AG04450 (cell line): Measurements from ENCODE around the gene PNPLA7. TPM values are rescaled to one million over a fixed set of nuclear protein-coding genes. Genes with fewer than 3 reads are reported as not detected.

Experiments
- polyA plus RNA-seq: library from polyadenylated mRNA; depleted of rRNA; stranded (reverse); fragments of >200 nt; gene quantifications from 2 replicates; pipeline ENCODE4 v1.2.3, GENCODE V29; 2011; rRNA removed

PNPLA7 gene
- polyA plus RNA-seq, 1 experiment = 0.26 TPM

Other genes with a start within 250 kb of the PNPLA7 start
- gene NRARP, start 248.1 kb downstream of the PNPLA7 start, polyA plus RNA-seq = 0.17 and 0.22 TPM in 2 replicates
- gene EXD3, start 127.2 kb downstream of the PNPLA7 start, polyA plus RNA-seq = 4.0 and 5.4 TPM in 2 replicates
- 0.06 and 0.09 TPM in 2 replicates for gene NOXA1, start 127.0 kb downstream of the PNPLA7 start, polyA plus RNA-seq
- gene ENTPD8, start 109.0 kb downstream of the PNPLA7 start, polyA plus RNA-seq = not detected in 2 replicates
- gene NSMF, start 91.1 kb downstream of the PNPLA7 start, polyA plus RNA-seq = 20.7 and 27.6 TPM in 2 replicates
- gene MRPL41, start 1.5 kb upstream of the PNPLA7 start, polyA plus RNA-seq = 12.3 and 15.6 TPM in 2 replicates
- 19.5 and 21.9 TPM in 2 replicates for gene DPH7, start 28.5 kb upstream of the PNPLA7 start, polyA plus RNA-seq
- gene ZMYND19, start 40.1 kb upstream of the PNPLA7 start, polyA plus RNA-seq = 11.4 and 11.6 TPM in 2 replicates
- 12.1 and 14.5 TPM in 2 replicates for gene ARRDC1, start 55.3 kb upstream of the PNPLA7 start, polyA plus RNA-seq
- gene EHMT1, start 68.6 kb upstream of the PNPLA7 start, polyA plus RNA-seq = 26.1 and 29.0 TPM in 2 replicates